Measurements from ENCODE around the gene RAPGEF1. TPM values are rescaled to one million over a fixed set of nuclear protein-coding genes. Genes with fewer than 3 reads are reported as not detected.

Gene RAPGEF1
- total RNA-seq, 1 donor from 2014 or later, result 33.3 TPM

GRCh38 chr9:131695366-131695765, 44.5 kb downstream of the RAPGEF1 start:
- Mint-ChIP-seq H3K4me1 (peaks cover 33% of the 10 kb centered on the region), H3K27me3 (ENCODE audit: insufficient read depth, low read depth) (no peaks in the 10 kb centered on the region), H3K4me3 (no peak overlapping the region), H3K36me3 (no peaks in the 10 kb centered on the region), H3K27ac (no peak overlapping the region), H3K9me3 (no peaks in the 10 kb centered on the region)
- H3K79me2 ChIP-seq (ENCODE audit: low read depth), result peaks cover 53% of the 10 kb centered on the region
- H2AFZ ChIP-seq (replicated peaks), result no peak overlapping the region
- no peak overlapping the region for H3K4me3 ChIP-seq
- no peak for TF ChIP-seq EZH2phosphoT487 (IDR thresholded peaks at IDR 0.05)
- TF ChIP-seq, protein P1, sequence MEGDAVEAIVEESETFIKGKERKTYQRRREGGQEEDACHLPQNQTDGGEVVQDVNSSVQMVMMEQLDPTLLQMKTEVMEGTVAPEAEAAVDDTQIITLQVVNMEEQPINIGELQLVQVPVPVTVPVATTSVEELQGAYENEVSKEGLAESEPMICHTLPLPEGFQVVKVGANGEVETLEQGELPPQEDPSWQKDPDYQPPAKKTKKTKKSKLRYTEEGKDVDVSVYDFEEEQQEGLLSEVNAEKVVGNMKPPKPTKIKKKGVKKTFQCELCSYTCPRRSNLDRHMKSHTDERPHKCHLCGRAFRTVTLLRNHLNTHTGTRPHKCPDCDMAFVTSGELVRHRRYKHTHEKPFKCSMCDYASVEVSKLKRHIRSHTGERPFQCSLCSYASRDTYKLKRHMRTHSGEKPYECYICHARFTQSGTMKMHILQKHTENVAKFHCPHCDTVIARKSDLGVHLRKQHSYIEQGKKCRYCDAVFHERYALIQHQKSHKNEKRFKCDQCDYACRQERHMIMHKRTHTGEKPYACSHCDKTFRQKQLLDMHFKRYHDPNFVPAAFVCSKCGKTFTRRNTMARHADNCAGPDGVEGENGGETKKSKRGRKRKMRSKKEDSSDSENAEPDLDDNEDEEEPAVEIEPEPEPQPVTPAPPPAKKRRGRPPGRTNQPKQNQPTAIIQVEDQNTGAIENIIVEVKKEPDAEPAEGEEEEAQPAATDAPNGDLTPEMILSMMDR (IDR thresholded peaks at IDR 0.05), result no peak
- no peak for TF ChIP-seq EZH2 (IDR thresholded peaks at IDR 0.05)
- no peak overlapping the region for H3K4me2 ChIP-seq
- peaks cover 27% of the 10 kb centered on the region for H3F3A ChIP-seq (ENCODE audit: low read depth)
- H3K9ac ChIP-seq, result no peak overlapping the region
- no peak for DNase-seq (ENCODE audit: low spot score)
- peaks cover 41% of the 10 kb centered on the region for H3K4me1 ChIP-seq
- H3K27me3 ChIP-seq, result no peaks in the 10 kb centered on the region
- no peaks in the 10 kb centered on the region for H3K36me3 ChIP-seq
- no peak overlapping the region for H3K27ac ChIP-seq
- peaks cover 66% of the 10 kb centered on the region for H4K20me1 ChIP-seq (ENCODE audit: low read depth)
- H3K9me3 ChIP-seq (ENCODE audit: low read depth), result no peaks in the 10 kb centered on the region

DNA sequence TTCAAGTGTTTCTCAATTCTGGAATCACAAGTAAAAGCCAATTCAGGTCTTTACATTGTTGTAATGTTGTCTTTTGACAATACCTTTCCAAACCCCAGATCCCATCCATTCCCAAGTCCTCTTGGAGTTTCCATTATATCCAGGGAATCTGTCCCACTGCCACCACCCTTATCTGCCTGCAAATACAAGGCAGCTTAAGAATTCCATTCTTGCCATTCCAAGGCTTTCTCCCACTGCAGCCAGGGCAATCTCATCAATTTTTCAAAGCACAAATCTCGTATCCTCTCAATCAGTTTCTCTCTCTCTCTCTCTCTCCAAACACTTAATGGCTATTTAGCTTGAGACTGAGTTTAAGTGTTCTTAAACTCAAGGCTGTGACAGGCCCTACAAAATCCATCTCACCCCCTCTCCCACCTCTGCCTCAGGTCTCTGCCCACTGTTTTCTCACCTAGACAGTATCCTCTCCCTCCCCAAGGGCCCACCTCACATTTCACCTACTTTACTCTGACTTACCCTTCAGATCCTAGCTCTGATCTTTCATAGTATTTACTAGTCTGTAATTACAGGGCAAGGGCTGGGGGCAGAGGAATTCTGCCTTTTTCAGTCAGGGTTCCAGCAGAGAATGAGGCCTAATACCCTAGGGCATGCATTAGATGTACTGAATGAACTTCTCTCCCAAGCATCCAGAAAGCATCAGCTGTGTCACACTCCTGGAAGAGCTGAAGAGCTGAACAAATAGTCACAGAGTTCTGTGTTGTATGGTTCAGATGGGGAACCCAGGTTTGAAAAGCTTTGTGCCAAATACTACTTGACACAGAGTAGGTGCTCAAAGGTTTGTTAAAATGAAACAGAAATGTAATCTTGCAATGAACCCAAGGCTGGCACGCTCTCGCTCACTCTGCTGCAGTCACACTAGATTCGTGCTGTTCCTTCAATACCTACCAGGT, 46.0 kb downstream of the RAPGEF1 start:
- Histone ChIP-seq H3K4me1 (peaks cover 41% of the 10 kb centered on the region), H3K9me3 (ENCODE audit: low read depth) (no peaks in the 10 kb centered on the region), H3K9ac (no peak overlapping the region), H3K36me3 (no peaks in the 10 kb centered on the region), H4K20me1 (ENCODE audit: low read depth) (peaks cover 53% of the 10 kb centered on the region), H2AFZ (replicated peaks) (no peak overlapping the region), H3F3A (ENCODE audit: low read depth) (peaks cover 27% of the 10 kb centered on the region), H3K4me2 (peak overlapping the region; percentile 31), H3K4me3 (no peak overlapping the region), H3K27ac (peak overlapping the region; percentile 24), H3K79me2 (ENCODE audit: low read depth) (peaks cover 59% of the 10 kb centered on the region), H3K27me3 (no peaks in the 10 kb centered on the region)
- H3K27me3 Mint-ChIP-seq (ENCODE audit: insufficient read depth, low read depth), result no peaks in the 10 kb centered on the region
- TF ChIP-seq EZH2 (IDR thresholded peaks at IDR 0.05) (no peak), EZH2phosphoT487 (IDR thresholded peaks at IDR 0.05) (no peak)
- TF ChIP-seq, protein P1 (IDR thresholded peaks at IDR 0.05), result no peak
- peaks cover 32% of the 10 kb centered on the region for H3K4me1 Mint-ChIP-seq
- DNase-seq (ENCODE audit: low spot score), result no peak
- H3K36me3 Mint-ChIP-seq, result peaks cover 2% of the 10 kb centered on the region
- H3K27ac Mint-ChIP-seq, result no peak overlapping the region
- H3K4me3 Mint-ChIP-seq, result no peak overlapping the region
- no peaks in the 10 kb centered on the region for H3K9me3 Mint-ChIP-seq

DNA sequence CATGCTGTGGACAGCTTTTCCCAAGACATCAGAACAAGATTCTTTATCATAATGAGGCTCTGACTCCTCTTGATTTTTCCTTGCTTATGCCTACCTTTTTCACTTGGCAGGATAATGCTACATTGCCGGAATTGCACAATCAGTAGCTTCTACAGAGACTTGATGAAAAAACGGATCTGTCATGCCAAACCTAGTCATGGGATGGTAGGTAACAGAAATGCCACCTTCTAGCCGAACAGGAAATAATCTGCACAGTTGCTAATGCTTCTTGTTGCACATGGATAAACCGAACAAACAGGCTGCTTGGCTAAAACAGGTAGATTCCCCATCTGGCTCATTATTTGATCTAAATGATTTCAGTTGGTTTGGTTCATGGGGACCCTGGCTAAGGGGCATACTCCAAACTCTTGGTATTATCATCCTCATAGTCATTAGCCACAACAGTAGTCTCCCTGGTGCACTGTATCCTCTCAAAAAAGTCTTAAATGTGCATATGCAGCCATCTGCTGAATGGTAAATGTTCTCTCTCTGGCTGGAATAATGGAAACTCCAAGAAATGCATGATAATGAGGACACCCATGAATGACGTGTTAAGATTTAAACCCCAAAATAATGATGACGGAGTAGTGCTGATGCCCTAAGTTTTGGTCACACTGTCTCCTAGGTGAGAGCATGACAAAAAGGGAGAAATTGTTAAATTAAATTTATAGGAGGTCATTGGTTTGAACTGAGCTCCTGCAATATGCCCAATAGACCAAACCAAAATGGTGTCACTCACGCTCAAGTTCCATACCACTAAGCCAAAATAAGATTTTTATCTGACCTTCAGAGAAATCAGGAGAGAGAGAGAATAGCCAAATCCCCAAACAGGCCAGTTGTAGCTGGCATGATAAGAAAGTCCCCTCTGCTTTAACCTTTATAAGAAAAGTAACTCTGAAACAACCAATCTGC, 47.0 kb downstream of the RAPGEF1 start:
- no peak for TF ChIP-seq EZH2phosphoT487 (IDR thresholded peaks at IDR 0.05)
- TF ChIP-seq, protein P1 (IDR thresholded peaks at IDR 0.05), result no peak
- TF ChIP-seq EZH2 (IDR thresholded peaks at IDR 0.05), result no peak
- H3K9ac ChIP-seq, result no peak overlapping the region
- H3K79me2 ChIP-seq (ENCODE audit: low read depth), result peaks cover 59% of the 10 kb centered on the region
- no peak overlapping the region for H3K27ac ChIP-seq
- no peaks in the 10 kb centered on the region for H3K27me3 Mint-ChIP-seq (ENCODE audit: insufficient read depth, low read depth)
- peaks cover 25% of the 10 kb centered on the region for H3K4me1 Mint-ChIP-seq
- H3K9me3 ChIP-seq (ENCODE audit: low read depth), result no peaks in the 10 kb centered on the region
- H3K9me3 Mint-ChIP-seq, result no peaks in the 10 kb centered on the region
- H3K4me3 Mint-ChIP-seq, result no peak overlapping the region
- H3F3A ChIP-seq (ENCODE audit: low read depth), result peaks cover 27% of the 10 kb centered on the region
- no peak overlapping the region for H3K4me3 ChIP-seq
- DNase-seq (ENCODE audit: low spot score), result no peak
- H3K36me3 Mint-ChIP-seq, result peaks cover 2% of the 10 kb centered on the region
- H4K20me1 ChIP-seq (ENCODE audit: low read depth), result peaks cover 45% of the 10 kb centered on the region
- peaks cover 41% of the 10 kb centered on the region for H3K4me1 ChIP-seq
- no peak overlapping the region for H2AFZ ChIP-seq (replicated peaks)
- no peak overlapping the region for H3K27ac Mint-ChIP-seq
- no peaks in the 10 kb centered on the region for H3K27me3 ChIP-seq
- no peaks in the 10 kb centered on the region for H3K36me3 ChIP-seq
- H3K4me2 ChIP-seq, result peak overlapping the region; percentile 31
